Prostate gland (tissue), 2 donors: ENCODE measurements around the gene CCK. TPM values are rescaled to one million over a fixed set of nuclear protein-coding genes. Genes with fewer than 3 reads are reported as not detected.

Experiments used
- DNase-seq: peaks from one replicate; pipeline ENCODE4 v3.0.0-alpha.2; 2019; ENCODE audit warnings: low spot score
- H3K27ac ChIP-seq, 2 donors: fragments of 200-600 bp; sonication (generic); 2 replicates each; pipeline ENCODE4 v1.5.1; 2017 to 2019
- H3K27me3 ChIP-seq: fragments of 200-600 bp; sonication (generic); replicated peaks from 2 replicates; pipeline ENCODE4 v1.5.1; 2019; ENCODE audit not compliant: insufficient read depth
- H3K36me3 ChIP-seq, 2 donors: fragments of 200-600 bp; sonication (generic); 1 replicate in 1 of 2; 2 replicates in 1 of 2; pipeline versions ENCODE4 v1.5.1 to v1.8.1; 2017 to 2019
- H3K4me1 ChIP-seq: fragments of 200-600 bp; sonication (generic); replicated peaks from 2 replicates; pipeline ENCODE4 v1.5.1; 2019
- H3K4me3 ChIP-seq, 2 donors: fragments of 200-600 bp; sonication (generic); 2 replicates each; pipeline ENCODE4 v1.5.1; 2017 to 2019
- H3K9me3 ChIP-seq: fragments of 200-600 bp; sonication (generic); 2 replicates; pipeline ENCODE4 v1.5.1; 2017
- CTCF ChIP-seq, 4 experiments: fragments of 200-600 bp in 2 of 4; fragments of 450-650 bp in 2 of 4; sonication (generic) in 2 of 4; IDR thresholded peaks; 1 replicate in 3 of 4; 2 replicates in 1 of 4; pipeline ENCODE4 v1.5.1; 2016 to 2019; ENCODE audit warnings: antibody characterized with exemption in 4 of 4, mild to moderate bottlenecking in 2 of 4, moderate library complexity in 2 of 4
- POLR2A ChIP-seq: fragments of 450-650 bp; IDR thresholded peaks from one replicate; pipeline ENCODE4 v1.6.1; 2016; ENCODE audit warnings: antibody characterized with exemption, mild to moderate bottlenecking
- POLR2AphosphoS5 ChIP-seq: sonication (generic); formaldehyde crosslinking; IDR thresholded peaks from one replicate; pipeline ENCODE4 v1.6.1; 2017; ENCODE audit warnings: antibody characterized with exemption
- WGBS: methylation state at CpG from one replicate; pipeline ENCODE4 v1.1.5; 2018; 5-methylcytosine and 5-hydroxymethylcytosine counted together
- intact Hi-C: fragments of 100-400 bp; cut with DNase I; formaldehyde crosslinking; loops from one replicate; pipeline ENCODE4 v1.14.2; 2022
- total RNA-seq, 2 donors: library from RNA; depleted of rRNA; stranded (reverse); fragments of >200 nt; gene quantifications; one replicate each; pipeline ENCODE4 v1.1.0, GENCODE V29; 2016

CCK gene
- total RNA-seq, 2 donors from 2014 or later: 3.0 to 50.7 TPM

- H3K9me3 ChIP-seq: no peaks in the 10 kb centered on the region
- WGBS: 63% methylated on average over 1 of the region's 1 CpG
- intact Hi-C loops: no loop called here
- H3K36me3 ChIP-seq: no peaks in the 10 kb centered on the region
- H3K27ac ChIP-seq: no peak overlapping the region
- H3K4me3 ChIP-seq: no peak overlapping the region
- TF ChIP-seq POLR2AphosphoS5 (no peak), POLR2A (no peak), CTCF (IDR thresholded peaks at IDR 0.05) (no peak)
- DNase-seq: no peak
- H3K27me3 ChIP-seq: no peaks in the 10 kb centered on the region
- H3K4me1 ChIP-seq: no peaks in the 10 kb centered on the region
Measured at GRCh38 chr3:42270561-42270960, 4.6 kb upstream of the CCK start.

- Histone ChIP-seq H3K27me3 (no peaks in the 10 kb centered on the region), H3K27ac (no peak overlapping the region), H3K4me3 (no peak overlapping the region), H3K36me3 (no peaks in the 10 kb centered on the region), H3K9me3 (no peaks in the 10 kb centered on the region), H3K4me1 (no peaks in the 10 kb centered on the region)
- DNase-seq: no peak
- TF ChIP-seq POLR2AphosphoS5: no peak
- TF ChIP-seq CTCF (IDR thresholded peaks at IDR 0.05): no peak
- no peak for TF ChIP-seq POLR2A
- intact Hi-C loops: no loop called here
- 89% methylated on average over 7 of the region's 7 CpGs for WGBS
Measured at GRCh38 chr3:42269647-42270046, 3.7 kb upstream of the CCK start.

- Histone ChIP-seq H3K4me1 (peaks cover 2% of the 10 kb centered on the region), H3K27ac (no peak overlapping the region), H3K27me3 (no peaks in the 10 kb centered on the region), H3K4me3 (no peak overlapping the region), H3K36me3 (no peaks in the 10 kb centered on the region), H3K9me3 (no peaks in the 10 kb centered on the region)
- intact Hi-C loops: no loop called here
- no peak for DNase-seq
- WGBS: 85% methylated on average over 6 of the region's 6 CpGs
- TF ChIP-seq CTCF (IDR thresholded peaks at IDR 0.05): no peak
- TF ChIP-seq POLR2A: no peak
Measured at GRCh38 chr3:42267878-42268277, 1.9 kb upstream of the CCK start.

GRCh38 chr3:42265059-42265991 is 660 bp downstream of the CCK start:
- H3K4me1 ChIP-seq: peaks cover 2% of the 10 kb centered on the region
- intact Hi-C loops: no loop called here
- TF ChIP-seq POLR2AphosphoS5 (no peak), CTCF (IDR thresholded peaks at IDR 0.05) (no peak), POLR2A (no peak)
- H3K9me3 ChIP-seq: no peaks in the 10 kb centered on the region
- H3K36me3 ChIP-seq: no peaks in the 10 kb centered on the region
- WGBS: 16% methylated on average over 60 of the region's 60 CpGs
- DNase-seq: no peak
- H3K27ac ChIP-seq: no peak overlapping the region
- no peaks in the 10 kb centered on the region for H3K27me3 ChIP-seq
- peak overlapping the region in 1 of 2 donors; percentile 22 for H3K4me3 ChIP-seq
